Measurements from ENCODE around the gene GATA1.

GRCh38 chrX:48802905-48803200 is 16.5 kb downstream of the GATA1 start:
- TF ChIP-seq GATA2 (IDR thresholded peaks at IDR 0.05; ENCODE audit: low read depth, low read length) (no peak), GATA3 (IDR thresholded peaks at IDR 0.05; ENCODE audit: low read depth, low read length) (no peak)

Measured in SH-SY5Y (cell line).